ENCODE data around the gene CES4A.

GRCh38 chr16:66958857-66959703, 29.3 kb upstream of the CES4A start:
- TF ChIP-seq CTCF (IDR thresholded peaks at IDR 0.05), result no peak
- TF ChIP-seq EP300 (IDR thresholded peaks at IDR 0.05), result no peak
